Liver (tissue), 3 donors: Measurements from ENCODE around the gene SHFL.

ENCODE experiments used
- ATF3 ChIP-seq: IDR thresholded peaks from 2 replicates; pipeline ENCODE4 v1.6.1; 2016; ENCODE audit warnings: antibody characterized with exemption
- CTCF ChIP-seq: fragments of 150-350 bp; IDR thresholded peaks from 2 replicates; pipeline ENCODE4 v1.5.1; 2017; ENCODE audit warnings: improper control_type of control experiment, low read depth, low read length; ENCODE audit not compliant: missing input control
- GABPA ChIP-seq, 2 donors: IDR thresholded peaks in 1 of 2; conservative IDR thresholded peaks in 1 of 2; 2 replicates each; pipeline ENCODE4 v1.6.1; 2016; ENCODE audit warnings: antibody characterized with exemption in 2 of 2, mild to moderate bottlenecking in 1 of 2, moderate library complexity in 1 of 2
- JUND ChIP-seq, 2 donors: IDR thresholded peaks; 2 replicates each; pipeline ENCODE4 v1.6.1; 2016; ENCODE audit warnings: antibody characterized with exemption in 2 of 2
- MAX ChIP-seq: IDR thresholded peaks from 2 replicates; pipeline ENCODE4 v1.6.1; 2016; ENCODE audit warnings: antibody characterized with exemption
- NR2F2 ChIP-seq: IDR thresholded peaks from 2 replicates; pipeline ENCODE4 v1.6.1; 2016; ENCODE audit warnings: antibody characterized with exemption
- RAD21 ChIP-seq, 2 donors: IDR thresholded peaks; 2 replicates each; pipeline ENCODE4 v1.6.1; 2016; ENCODE audit warnings: antibody characterized with exemption in 2 of 2, mild to moderate bottlenecking in 2 of 2
- REST ChIP-seq: IDR thresholded peaks from 2 replicates; pipeline ENCODE4 v1.6.1; 2016; ENCODE audit warnings: antibody characterized with exemption, mild to moderate bottlenecking
- RXRA ChIP-seq, 2 donors: IDR thresholded peaks; 2 replicates each; pipeline ENCODE4 v1.6.1; 2017 to 2018; ENCODE audit warnings: antibody characterized with exemption in 2 of 2, mild to moderate bottlenecking in 1 of 2
- SP1 ChIP-seq: IDR thresholded peaks from 2 replicates; pipeline ENCODE4 v1.6.1; 2018; ENCODE audit warnings: antibody characterized with exemption, mild to moderate bottlenecking
- YY1 ChIP-seq: IDR thresholded peaks from 2 replicates; pipeline ENCODE4 v1.6.1; 2016; ENCODE audit warnings: antibody characterized with exemption, mild to moderate bottlenecking
- ZBTB33 ChIP-seq: IDR thresholded peaks from 2 replicates; pipeline ENCODE4 v1.6.1; 2016; ENCODE audit warnings: antibody characterized with exemption
- donor health status: healthy.
- donor health status: healthy.

GRCh38 chr19:10076535-10076934 lies 9.6 kb upstream of the SHFL start:
- TF ChIP-seq CTCF (no peak), ZBTB33 (no peak), YY1 (no peak), NR2F2 (no peak), RXRA (IDR thresholded peaks at IDR 0.05) (no peak), RAD21 (IDR thresholded peaks at IDR 0.05) (no peak), MAX (no peak), SP1 (no peak), JUND (IDR thresholded peaks at IDR 0.05) (no peak), ATF3 (no peak), GABPA (IDR thresholded peaks at IDR 0.05 in 1 of 2, conservative IDR thresholded peaks at IDR 0.05 in 1 of 2) (no peak), REST (no peak)
